Esophagus muscularis mucosa (tissue), 4 donors: Measurements from ENCODE around the gene PHB1. TPM values are rescaled to one million over a fixed set of nuclear protein-coding genes. Genes with fewer than 3 reads are reported as not detected.
A peak's percentile ranks its signal among the peaks of the same experiment; 100 is the strongest.

Experiments
- DNase-seq: peaks from one replicate; pipeline ENCODE4 v3.0.0-alpha.2; 2017; ENCODE audit errors: extremely low spot score
- H3K27ac ChIP-seq, 4 donors: fragments of 200-600 bp; sonication (generic); replicated peaks in 1 of 4; 1 replicate in 3 of 4; 2 replicates in 1 of 4; pipeline ENCODE4 v1.5.1; 2016 to 2019; ENCODE audit warnings: mild to moderate bottlenecking in 1 of 4
- H3K27me3 ChIP-seq, 4 donors: fragments of 200-600 bp; sonication (generic); one replicate each; pipeline versions ENCODE4 v1.5.1 to v1.6.0; 2016 to 2019
- H3K36me3 ChIP-seq, 4 donors: fragments of 200-600 bp; sonication (generic); one replicate each; pipeline ENCODE4 v1.5.1; 2016 to 2019
- H3K4me1 ChIP-seq, 4 donors: fragments of 200-600 bp; sonication (generic); one replicate each; pipeline ENCODE4 v1.5.1; 2016 to 2019
- H3K4me3 ChIP-seq, 4 donors: fragments of 200-600 bp; sonication (generic); 1 replicate in 2 of 4; 2 replicates in 2 of 4; pipeline ENCODE4 v1.5.1; 2016 to 2019; ENCODE audit warnings: mild to moderate bottlenecking in 4 of 4, moderate library complexity in 1 of 4
- H3K9me3 ChIP-seq, 4 donors: fragments of 200-600 bp; sonication (generic); 1 replicate in 3 of 4; 2 replicates in 1 of 4; pipeline ENCODE4 v1.5.1; 2016 to 2019
- EP300 ChIP-seq: sonication (generic); formaldehyde crosslinking; IDR thresholded peaks from one replicate; pipeline ENCODE4 v1.6.1; 2017; ENCODE audit warnings: antibody characterized with exemption
- POLR2A ChIP-seq: fragments of 450-650 bp; IDR thresholded peaks from one replicate; pipeline ENCODE4 v1.6.1; 2017; ENCODE audit warnings: antibody characterized with exemption, moderate library complexity, mild to moderate bottlenecking, low read depth
- POLR2AphosphoS5 ChIP-seq, 2 donors: sonication (generic); formaldehyde crosslinking; IDR thresholded peaks; one replicate each; pipeline ENCODE4 v1.6.1; 2017; ENCODE audit warnings: antibody characterized with exemption in 2 of 2
- WGBS: methylation state at CpG from one replicate; pipeline ENCODE4 v1.1.5; 2018; 5-methylcytosine and 5-hydroxymethylcytosine counted together
- intact Hi-C: fragments of 100-400 bp; cut with DNase I; formaldehyde crosslinking; loops from one replicate; pipeline ENCODE4 v1.15.1; 2023
- total RNA-seq, 4 donors: library from RNA; depleted of rRNA; stranded (reverse); fragments of >200 nt; gene quantifications; one replicate each; pipeline versions ENCODE4 v1.1.0 to v1.2.1, GENCODE V29; 2016
- TF ChIP-seq, protein P1 (sequence below), 3 experiments: fragments of 200-600 bp in 2 of 3; fragments of 450-650 bp in 1 of 3; sonication (generic) in 2 of 3; IDR thresholded peaks; one replicate each; pipeline ENCODE4 v1.5.1; 2017 to 2019; ENCODE audit warnings: antibody characterized with exemption in 3 of 3, mild to moderate bottlenecking in 2 of 3, moderate library complexity in 1 of 3

PHB1 gene
- total RNA-seq, 4 donors from 2014 or later = 75.6 to 101 (median 95.6) TPM

DNA sequence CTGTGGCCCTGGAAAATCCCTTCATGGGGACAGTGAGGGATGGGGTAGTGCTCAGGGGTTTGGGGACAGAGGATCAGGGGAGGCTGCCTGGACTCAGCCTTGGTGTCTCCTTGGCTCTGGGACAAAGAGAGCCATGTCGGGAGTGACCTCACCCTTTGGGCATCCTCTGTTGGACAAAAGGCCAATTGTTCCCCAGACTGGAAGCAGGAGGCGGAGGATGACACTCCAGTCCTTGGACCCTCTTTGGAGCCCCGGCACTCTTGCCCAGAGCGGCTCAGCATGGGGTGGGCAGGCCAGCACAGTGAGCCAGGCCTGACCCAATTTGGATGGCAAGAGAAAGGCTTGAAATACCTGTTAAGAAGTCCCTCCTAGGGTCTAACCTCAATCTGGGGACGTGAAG is 39.4 kb upstream of the PHB1 start:
- no peak for DNase-seq
- 79% methylated on average over 3 of the region's 5 CpGs for WGBS
- Histone ChIP-seq H3K27me3 (peaks cover 0 to 36% (median 0%) of the 10 kb centered on the region in 4 donors), H3K4me1 (peaks cover 0 to 7% (median 0%) of the 10 kb centered on the region in 4 donors), H3K4me3 (no peak overlapping the region), H3K27ac (peak overlapping the region in 1 of 4 donors; percentile 10), H3K36me3 (no peaks in the 10 kb centered on the region), H3K9me3 (no peaks in the 10 kb centered on the region)
- intact Hi-C loops = no loop called here
- TF ChIP-seq POLR2A (no peak), EP300 (no peak), POLR2AphosphoS5 (IDR thresholded peaks at IDR 0.05) (no peak)
- TF ChIP-seq, protein P1, sequence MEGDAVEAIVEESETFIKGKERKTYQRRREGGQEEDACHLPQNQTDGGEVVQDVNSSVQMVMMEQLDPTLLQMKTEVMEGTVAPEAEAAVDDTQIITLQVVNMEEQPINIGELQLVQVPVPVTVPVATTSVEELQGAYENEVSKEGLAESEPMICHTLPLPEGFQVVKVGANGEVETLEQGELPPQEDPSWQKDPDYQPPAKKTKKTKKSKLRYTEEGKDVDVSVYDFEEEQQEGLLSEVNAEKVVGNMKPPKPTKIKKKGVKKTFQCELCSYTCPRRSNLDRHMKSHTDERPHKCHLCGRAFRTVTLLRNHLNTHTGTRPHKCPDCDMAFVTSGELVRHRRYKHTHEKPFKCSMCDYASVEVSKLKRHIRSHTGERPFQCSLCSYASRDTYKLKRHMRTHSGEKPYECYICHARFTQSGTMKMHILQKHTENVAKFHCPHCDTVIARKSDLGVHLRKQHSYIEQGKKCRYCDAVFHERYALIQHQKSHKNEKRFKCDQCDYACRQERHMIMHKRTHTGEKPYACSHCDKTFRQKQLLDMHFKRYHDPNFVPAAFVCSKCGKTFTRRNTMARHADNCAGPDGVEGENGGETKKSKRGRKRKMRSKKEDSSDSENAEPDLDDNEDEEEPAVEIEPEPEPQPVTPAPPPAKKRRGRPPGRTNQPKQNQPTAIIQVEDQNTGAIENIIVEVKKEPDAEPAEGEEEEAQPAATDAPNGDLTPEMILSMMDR (IDR thresholded peaks at IDR 0.05) = no peak

DNA sequence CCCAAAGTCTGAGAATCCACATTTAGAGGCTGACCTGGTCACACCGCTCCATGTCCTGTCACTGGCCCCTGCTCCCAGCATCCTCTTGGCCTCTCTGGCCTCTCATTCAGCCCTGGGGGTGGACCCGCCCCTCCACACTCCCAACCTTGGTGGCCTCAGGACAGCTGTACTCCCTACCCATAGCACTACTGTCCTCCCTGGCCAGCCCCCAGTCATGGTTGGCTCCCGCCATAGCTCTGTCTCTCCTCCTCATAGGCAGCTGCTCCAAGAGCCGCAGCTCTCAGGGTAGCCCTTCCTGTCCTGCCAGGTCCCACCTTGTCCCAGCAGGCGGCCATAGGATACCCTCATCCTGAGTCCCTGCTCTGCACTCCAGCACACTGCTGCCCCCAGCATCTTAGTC is 38.0 kb upstream of the PHB1 start:
- peaks cover 0 to 22% (median 0%) of the 10 kb centered on the region in 4 donors for H3K27me3 ChIP-seq
- no peak for TF ChIP-seq POLR2AphosphoS5 (IDR thresholded peaks at IDR 0.05)
- TF ChIP-seq EP300 = no peak
- TF ChIP-seq POLR2A = no peak
- TF ChIP-seq, protein P1 (IDR thresholded peaks at IDR 0.05) = no peak
- H3K9me3 ChIP-seq = no peaks in the 10 kb centered on the region
- no peak overlapping the region for H3K27ac ChIP-seq
- H3K36me3 ChIP-seq = no peaks in the 10 kb centered on the region
- intact Hi-C loops = no loop called here
- no peak for DNase-seq
- H3K4me3 ChIP-seq = no peak overlapping the region
- 87% methylated on average over 5 of the region's 5 CpGs for WGBS
- peaks cover 0 to 7% (median 0%) of the 10 kb centered on the region in 4 donors for H3K4me1 ChIP-seq

DNA sequence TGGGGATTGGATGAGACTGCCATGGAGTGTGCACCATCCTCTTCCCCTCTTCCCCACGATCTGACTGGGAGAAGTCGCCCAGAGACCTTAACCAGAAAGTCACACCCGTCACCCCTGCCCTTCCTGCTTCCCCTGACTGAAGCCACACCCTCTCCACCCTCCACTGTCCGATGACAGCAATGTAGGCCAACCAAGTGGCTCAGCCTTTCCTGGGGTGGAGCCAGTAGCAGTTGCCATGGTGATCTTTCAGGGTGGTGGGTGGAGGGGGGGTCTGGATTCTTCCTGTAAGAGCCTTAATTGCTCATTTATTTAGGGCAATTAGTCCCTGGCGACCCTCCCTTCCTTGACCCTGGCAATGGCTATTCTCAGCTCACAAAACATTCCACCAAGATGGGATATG is 37.5 kb upstream of the PHB1 start:
- TF ChIP-seq, protein P1 (IDR thresholded peaks at IDR 0.05) = no peak
- TF ChIP-seq POLR2AphosphoS5 (IDR thresholded peaks at IDR 0.05) (no peak), POLR2A (no peak), EP300 (no peak)
- H3K4me1 ChIP-seq = peaks cover 0 to 7% (median 0%) of the 10 kb centered on the region in 4 donors
- no peaks in the 10 kb centered on the region for H3K9me3 ChIP-seq
- H3K4me3 ChIP-seq = no peak overlapping the region
- no peak for DNase-seq
- no peak overlapping the region for H3K27ac ChIP-seq
- intact Hi-C loops = no loop called here
- H3K27me3 ChIP-seq = peaks cover 0 to 18% (median 0%) of the 10 kb centered on the region in 4 donors
- WGBS = 54% methylated on average over 5 of the region's 5 CpGs
- no peaks in the 10 kb centered on the region for H3K36me3 ChIP-seq

DNA sequence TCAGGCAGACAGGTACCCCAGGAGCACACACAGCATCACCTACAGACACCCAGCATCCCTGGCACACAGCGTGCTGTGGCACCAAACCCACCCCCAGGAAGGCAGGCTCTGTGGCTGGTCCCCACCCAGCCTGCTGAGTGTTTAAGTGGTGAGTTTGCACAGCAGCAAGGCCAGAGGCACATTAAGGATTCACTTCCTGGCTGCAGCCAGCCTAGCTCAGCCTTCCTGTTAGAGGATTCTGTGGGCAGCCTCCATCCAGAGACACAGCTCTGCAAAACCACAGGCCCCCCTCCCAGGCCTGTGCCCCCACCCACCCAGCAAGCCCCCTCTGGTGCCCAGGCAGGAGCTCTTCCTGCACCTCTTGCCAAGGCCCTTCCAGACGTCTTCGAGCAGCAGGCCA is 36.1 kb upstream of the PHB1 start:
- intact Hi-C loops = no loop called here
- Histone ChIP-seq H3K36me3 (no peaks in the 10 kb centered on the region), H3K27me3 (peaks cover 0 to 7% (median 0%) of the 10 kb centered on the region in 4 donors), H3K4me3 (no peak overlapping the region), H3K27ac (no peak overlapping the region), H3K4me1 (peaks cover 0 to 3% (median 0%) of the 10 kb centered on the region in 4 donors), H3K9me3 (no peaks in the 10 kb centered on the region)
- DNase-seq = no peak
- TF ChIP-seq POLR2AphosphoS5 (IDR thresholded peaks at IDR 0.05) (no peak), POLR2A (no peak), EP300 (no peak)
- TF ChIP-seq, protein P1 (IDR thresholded peaks at IDR 0.05) = no peak
- no CpG with 5 or more reads among the region's 3 CpGs for WGBS

DNA sequence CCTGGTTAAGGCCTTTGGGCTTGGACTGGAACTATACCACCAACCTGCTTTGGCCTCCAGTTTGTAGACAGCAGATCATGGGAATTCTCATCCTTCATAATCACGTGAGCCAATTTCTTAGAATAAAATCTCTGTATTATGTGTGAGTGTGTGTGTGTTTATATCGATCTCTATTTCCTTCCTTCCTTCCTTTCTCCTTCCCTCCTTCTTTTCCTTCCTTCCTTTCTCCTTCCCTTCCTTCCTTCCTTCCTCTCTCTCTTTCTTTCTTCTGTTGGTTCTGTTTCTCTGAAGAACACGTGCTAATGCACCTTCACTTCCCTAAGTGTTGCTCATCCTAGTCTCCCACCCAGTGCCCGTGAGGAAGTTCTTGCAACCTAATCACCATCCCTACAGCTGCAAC is 35.5 kb upstream of the PHB1 start:
- H3K36me3 ChIP-seq = no peaks in the 10 kb centered on the region
- H3K27ac ChIP-seq = no peak overlapping the region
- DNase-seq = no peak
- peaks cover 0 to 11% (median 0%) of the 10 kb centered on the region in 4 donors for H3K27me3 ChIP-seq
- H3K4me1 ChIP-seq = peaks cover 0 to 3% (median 0%) of the 10 kb centered on the region in 4 donors
- TF ChIP-seq POLR2A (no peak), EP300 (no peak), POLR2AphosphoS5 (IDR thresholded peaks at IDR 0.05) (no peak)
- TF ChIP-seq, protein P1 (IDR thresholded peaks at IDR 0.05) = no peak
- WGBS = 77% methylated on average over 4 of the region's 4 CpGs
- intact Hi-C loops = no loop called here
- no peak overlapping the region for H3K4me3 ChIP-seq
- H3K9me3 ChIP-seq = no peaks in the 10 kb centered on the region
